Colonic mucosa (tissue), 4 donors: ENCODE data around the gene SUPT3H. TPM values are rescaled to one million over a fixed set of nuclear protein-coding genes. Genes with fewer than 3 reads are reported as not detected.

Experiments
- DNase-seq: peaks from one replicate; pipeline ENCODE4 v3.0.0-alpha.2; 2020
- H3K27ac ChIP-seq: fragments of 200-600 bp; one replicate; pipeline ENCODE4 v1.8.0; 2021
- H3K27me3 ChIP-seq: fragments of 200-600 bp; one replicate; pipeline ENCODE4 v1.8.0; 2021
- H3K36me3 ChIP-seq: fragments of 200-600 bp; one replicate; pipeline ENCODE4 v1.8.0; 2021
- H3K4me1 ChIP-seq: fragments of 200-600 bp; one replicate; pipeline ENCODE4 v1.8.0; 2021; ENCODE audit warnings: mild to moderate bottlenecking
- H3K4me3 ChIP-seq: fragments of 200-600 bp; one replicate; pipeline ENCODE4 v1.8.0; 2021
- H3K9ac ChIP-seq, 2 donors: one replicate each; pipeline ENCODE4 v1.7.0; 2013; ENCODE audit warnings: control low read depth in 2 of 2, low read depth in 2 of 2, low read length in 2 of 2
- H3K9me3 ChIP-seq: fragments of 200-600 bp; one replicate; pipeline ENCODE4 v1.8.0; 2021
- CTCF ChIP-seq: fragments of 200-600 bp; IDR thresholded peaks from one replicate; pipeline ENCODE4 v1.8.0; 2022; ENCODE audit warnings: antibody characterized with exemption, mild to moderate bottlenecking
- intact Hi-C: fragments of 100-400 bp; cut with DNase I; formaldehyde crosslinking; loops from one replicate; pipeline ENCODE4 v1.14.1; 2022
- total RNA-seq, 2 donors: library from RNA; stranded (reverse); fragmentation: NEBNext Ultra II Directional in 1 of 2; extraction: Animal tissue kit (Norgen Biotek cat#: 25700) in 1 of 2; gene quantifications; one replicate each; pipeline ENCODE4 v1.2.1, GENCODE V29; 2021
- donor health status: healthy.
- donor health status: DM: no; HTN: no; CAD: no.
- donor health status: DM: no; HTN: no; CAD: no.

SUPT3H gene
- total RNA-seq, 2 donors from 2014 or later, result 3.4 to 4.1 TPM

DNA sequence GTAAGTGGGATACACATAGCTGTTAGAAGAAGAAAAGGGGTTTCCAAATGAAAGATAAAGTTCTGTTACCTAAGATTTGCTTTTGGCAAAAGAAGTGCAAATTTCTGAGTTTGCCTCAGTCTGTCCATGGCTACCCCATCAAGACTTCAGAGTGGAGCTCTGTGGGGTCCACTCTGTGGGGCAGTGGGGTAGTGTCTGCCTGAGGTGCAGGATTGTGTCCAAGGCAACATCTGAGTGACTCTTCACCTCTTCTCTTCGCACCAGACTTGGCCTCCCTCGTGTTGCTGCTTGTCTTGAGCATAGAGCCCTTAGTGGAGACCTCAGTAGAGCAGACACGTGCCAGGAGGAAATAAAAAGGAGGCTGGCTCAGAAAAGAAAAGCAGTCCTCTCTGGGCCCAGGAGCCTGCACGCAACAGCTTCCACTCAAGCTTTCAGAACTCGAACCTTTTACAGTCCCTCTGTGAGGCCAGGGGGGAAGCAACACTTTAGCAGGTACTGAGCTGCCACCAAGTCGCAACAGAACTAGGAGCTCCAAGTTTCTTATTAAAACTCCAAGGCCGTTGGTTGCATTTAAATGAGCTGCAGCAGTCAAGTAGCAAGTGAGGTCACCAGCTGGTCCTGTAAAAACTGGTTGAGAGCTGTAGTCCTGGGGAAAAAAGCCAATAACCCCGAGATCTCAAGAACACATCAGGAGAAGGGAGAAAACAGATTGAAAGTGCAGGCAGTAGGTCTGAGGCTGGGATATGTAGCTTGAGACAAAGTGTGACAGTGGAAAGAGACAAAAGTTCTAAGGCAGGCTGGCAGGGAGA, 576.7 kb downstream of the SUPT3H start:
- Histone ChIP-seq H3K4me3 (no peak overlapping the region), H3K9ac (no peak overlapping the region), H3K27ac (no peak overlapping the region), H3K36me3 (no peaks in the 10 kb centered on the region), H3K4me1 (no peaks in the 10 kb centered on the region), H3K9me3 (no peaks in the 10 kb centered on the region), H3K27me3 (no peaks in the 10 kb centered on the region)
- intact Hi-C loops, result no loop called here
- no peak for TF ChIP-seq CTCF
- no peak for DNase-seq

DNA sequence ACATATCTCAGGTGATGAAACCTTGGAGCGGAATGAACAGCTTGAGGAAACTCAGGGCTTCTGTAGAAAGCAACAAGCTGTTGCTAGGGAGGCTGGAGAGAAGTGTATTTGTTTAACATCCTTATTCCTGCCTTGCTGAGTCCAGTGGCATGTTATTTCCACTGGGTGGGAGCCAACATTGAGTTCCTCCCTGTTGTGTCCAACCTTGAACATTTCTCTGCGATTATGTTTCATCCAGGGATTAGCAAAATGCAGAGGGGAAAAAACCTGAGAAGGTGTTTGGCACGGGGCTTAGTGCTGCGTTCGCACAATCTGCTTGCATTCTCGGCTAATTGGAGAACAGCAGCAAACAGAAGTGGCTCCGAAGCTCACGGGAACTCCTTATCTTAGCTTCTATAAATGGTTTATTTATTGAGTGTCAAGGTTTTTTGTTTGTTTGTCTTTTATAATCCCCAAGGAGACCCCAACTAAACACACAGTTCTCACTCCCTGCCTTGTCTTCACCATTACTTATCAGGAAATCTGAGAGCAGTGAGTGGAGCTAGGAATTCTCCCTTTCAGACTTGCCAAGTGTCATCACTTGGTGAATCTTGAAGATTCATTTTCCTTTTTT, 577.5 kb downstream of the SUPT3H start:
- TF ChIP-seq CTCF, result no peak
- no peak for DNase-seq
- no peak overlapping the region for H3K9ac ChIP-seq

DNA sequence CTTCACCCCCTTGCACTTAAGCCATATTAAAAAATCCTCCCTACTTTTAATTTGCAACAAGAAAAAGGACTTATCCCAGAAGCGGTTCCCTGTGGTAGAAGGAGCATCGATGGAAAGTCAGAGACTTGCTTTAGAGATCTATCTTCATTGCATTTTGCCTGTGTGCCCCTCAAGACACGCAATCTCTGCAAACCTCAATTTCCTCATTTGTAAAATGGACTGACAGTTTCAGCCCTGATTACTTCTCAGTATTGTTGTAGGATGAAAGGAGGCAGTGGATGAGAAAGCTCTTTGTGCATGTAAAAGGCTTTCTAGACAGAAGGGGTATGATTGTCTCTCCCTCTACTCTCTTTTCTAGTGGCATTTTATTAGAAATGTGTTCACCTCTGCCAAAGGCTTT, 580.0 kb downstream of the SUPT3H start:
- Histone ChIP-seq H3K9ac (no peak overlapping the region), H3K4me3 (no peak overlapping the region), H3K9me3 (no peaks in the 10 kb centered on the region), H3K4me1 (no peaks in the 10 kb centered on the region), H3K36me3 (no peaks in the 10 kb centered on the region), H3K27me3 (no peaks in the 10 kb centered on the region), H3K27ac (no peak overlapping the region)
- intact Hi-C loops, result no loop called here
- DNase-seq, result no peak
- TF ChIP-seq CTCF, result no peak

More for the DNA sequence above, 577.5 kb downstream of the SUPT3H start:
- Histone ChIP-seq H3K4me1 (no peaks in the 10 kb centered on the region), H3K27ac (no peak overlapping the region), H3K9me3 (no peaks in the 10 kb centered on the region), H3K36me3 (no peaks in the 10 kb centered on the region), H3K4me3 (no peak overlapping the region), H3K27me3 (no peaks in the 10 kb centered on the region)
- intact Hi-C loops, result no loop called here

GRCh38 chr6:44795326-44795725, 582.4 kb downstream of the SUPT3H start:
- H3K36me3 ChIP-seq, result no peaks in the 10 kb centered on the region
- no peaks in the 10 kb centered on the region for H3K4me1 ChIP-seq
- no peaks in the 10 kb centered on the region for H3K27me3 ChIP-seq
- no peak for TF ChIP-seq CTCF
- no peak overlapping the region for H3K27ac ChIP-seq
- intact Hi-C loops, result no loop called here
- no peaks in the 10 kb centered on the region for H3K9me3 ChIP-seq
- no peak overlapping the region for H3K4me3 ChIP-seq
- DNase-seq, result no peak
- no peak overlapping the region for H3K9ac ChIP-seq

- no peak for DNase-seq
- Histone ChIP-seq H3K4me3 (no peak overlapping the region), H3K9me3 (no peaks in the 10 kb centered on the region), H3K27me3 (no peaks in the 10 kb centered on the region), H3K36me3 (no peaks in the 10 kb centered on the region), H3K4me1 (no peaks in the 10 kb centered on the region), H3K9ac (no peak overlapping the region), H3K27ac (no peak overlapping the region)
- TF ChIP-seq CTCF, result no peak
- intact Hi-C loops, result no loop called here
Observed at GRCh38 chr6:44789806-44790205, 587.9 kb downstream of the SUPT3H start.
